HG03439 (cell line): ENCODE results near the gene FNIP1.
A peak's percentile ranks its signal among the peaks of the same experiment; 100 is the strongest.
"Not testable (repeated sequence)": the region's sequence is repeated elsewhere in the genome, so short reads cannot be mapped to it uniquely, and the experiment has no call there.

Source experiments
- ATAC-seq: cut with Tn5 transposase; IDR thresholded peaks from one replicate; pipeline ENCODE4 v1.9.1; 2021; ENCODE audit warnings: mild to moderate bottlenecking, moderate library complexity; ENCODE audit not compliant: unreplicated experiment

The FNIP1 gene

DNA sequence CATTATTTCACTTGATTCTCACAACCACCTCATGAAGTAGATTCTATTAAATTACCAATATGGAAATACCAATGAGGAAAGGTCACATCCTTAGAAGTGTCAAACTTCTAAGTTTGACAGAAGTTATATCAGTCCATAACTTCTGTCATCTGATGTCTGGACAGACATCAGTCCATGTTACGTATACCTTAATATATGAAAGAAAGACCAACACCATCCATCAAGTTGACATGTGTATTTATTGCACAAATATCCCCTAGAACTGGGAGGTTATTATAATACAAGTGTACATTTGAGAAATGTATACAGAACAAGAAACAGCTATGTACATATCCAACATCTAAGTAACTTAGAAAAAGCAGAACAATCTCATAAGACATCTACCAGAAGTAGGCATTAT is 155.3 kb downstream of the FNIP1 start:
- no peak for ATAC-seq

DNA sequence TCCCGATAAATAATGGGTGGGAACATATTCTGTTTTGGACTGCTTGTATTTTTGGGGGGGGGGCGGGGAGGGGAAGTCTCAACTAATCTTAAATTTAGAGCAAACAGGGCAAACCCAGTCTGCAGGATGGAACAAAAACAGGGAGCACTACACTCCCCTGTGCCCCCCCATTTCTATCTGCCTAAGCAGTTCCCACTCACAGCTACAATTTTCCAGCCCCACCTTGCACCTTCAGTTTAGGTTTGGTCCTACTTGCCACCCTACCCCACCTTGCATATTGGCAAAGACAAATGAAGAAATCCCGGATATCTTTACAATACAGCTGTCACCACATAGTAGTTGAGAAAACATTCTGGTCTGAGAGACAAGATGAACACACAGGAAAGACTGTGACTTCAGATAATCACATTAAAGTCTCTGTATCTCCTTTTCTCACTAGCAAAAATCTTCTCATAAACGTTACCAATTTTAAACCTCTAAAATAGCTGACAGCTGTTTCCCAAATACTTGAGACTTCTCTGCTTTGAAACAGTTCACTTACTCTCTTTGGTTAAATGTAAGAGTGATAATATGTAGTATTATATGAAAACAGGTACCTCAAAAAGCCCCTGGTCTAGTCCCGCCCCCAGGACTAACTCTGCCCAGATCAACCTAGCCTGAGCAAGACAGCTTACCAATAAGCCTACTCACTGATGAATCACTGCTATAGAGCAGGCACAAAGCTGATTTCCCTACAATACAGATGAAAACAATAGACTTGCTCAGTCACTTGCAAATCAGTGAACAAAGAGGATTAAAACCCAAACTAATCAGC is 156.6 kb downstream of the FNIP1 start:
- peak; percentile 48 for ATAC-seq

DNA sequence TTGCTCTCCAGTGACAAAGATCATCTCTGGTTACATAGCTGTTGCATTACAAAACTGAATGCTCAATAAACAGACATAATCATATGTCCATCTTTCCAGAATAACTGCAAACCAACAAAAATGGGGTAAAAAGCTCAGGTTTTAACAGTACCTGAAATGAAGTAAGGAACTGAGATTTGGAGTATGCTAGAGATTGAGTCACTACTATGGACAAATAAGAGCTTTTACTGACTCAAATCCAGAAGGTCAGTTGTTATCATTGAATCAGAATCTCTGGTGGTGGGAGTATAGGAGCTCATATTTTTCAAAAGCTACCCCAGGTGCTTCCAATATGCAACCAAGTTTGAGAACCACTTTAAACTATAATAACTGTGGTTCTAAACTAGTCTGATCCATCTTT is 157.7 kb downstream of the FNIP1 start:
- no peak for ATAC-seq

DNA sequence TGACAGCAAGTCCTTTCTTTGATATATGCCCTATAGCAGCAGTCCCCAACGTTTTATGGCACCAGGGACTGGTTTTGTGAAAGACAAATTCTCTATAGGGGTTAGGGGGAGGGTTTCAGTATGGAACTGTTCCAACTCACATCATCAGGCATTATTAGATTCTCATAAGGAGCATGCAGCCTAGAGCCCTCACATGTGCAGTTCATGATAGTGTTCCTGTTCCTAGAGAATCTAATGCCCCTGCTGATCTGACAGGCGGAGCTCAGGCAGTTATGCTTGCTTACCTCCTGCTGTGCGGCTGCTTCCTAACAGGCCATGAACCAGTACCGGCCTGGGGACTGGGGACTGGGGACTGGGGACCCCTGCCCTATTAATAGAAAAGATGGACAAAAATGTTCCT is 159.1 kb downstream of the FNIP1 start:
- ATAC-seq, result no peak

DNA sequence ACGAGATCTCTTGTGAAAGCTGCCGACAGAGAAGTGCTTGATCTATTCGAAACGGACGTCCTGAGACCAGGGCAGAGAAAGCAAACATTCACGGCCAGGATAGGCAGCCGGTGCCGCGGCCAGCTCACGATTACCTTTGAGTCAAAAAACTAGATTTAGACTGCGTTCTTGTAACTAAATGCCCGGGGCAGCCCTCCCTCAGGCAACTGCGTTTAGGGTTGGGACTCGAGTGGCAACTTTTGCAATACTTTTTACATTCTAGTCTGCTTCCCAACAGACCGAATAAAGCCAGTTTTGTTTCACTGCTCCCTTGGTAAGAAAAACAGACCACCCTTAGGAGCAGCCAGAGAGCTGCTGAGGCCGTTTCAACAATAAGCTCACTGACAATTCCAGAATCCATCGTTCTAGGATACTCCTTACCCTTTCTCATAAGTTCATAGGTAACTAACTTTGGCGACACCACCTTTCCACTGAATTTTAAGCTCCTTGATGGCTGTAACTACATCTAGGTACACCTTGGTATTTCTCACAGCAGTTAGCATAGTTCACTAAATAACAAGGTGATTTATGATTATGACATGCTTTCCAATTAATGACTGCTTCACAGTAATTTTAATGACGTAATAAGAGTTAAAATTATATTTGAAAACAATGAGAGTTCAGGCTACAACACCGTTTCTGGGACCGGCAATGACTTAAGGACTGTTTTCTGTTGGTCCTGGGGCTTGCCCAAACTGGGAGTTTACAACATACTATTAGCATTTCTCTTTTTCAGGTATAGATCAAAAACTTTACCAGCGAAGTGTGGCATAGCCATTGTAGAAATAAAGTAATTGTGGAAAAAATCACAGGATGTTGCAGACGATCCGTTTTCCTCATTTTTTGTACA is 160.9 kb downstream of the FNIP1 start:
- ATAC-seq, result no peak

DNA sequence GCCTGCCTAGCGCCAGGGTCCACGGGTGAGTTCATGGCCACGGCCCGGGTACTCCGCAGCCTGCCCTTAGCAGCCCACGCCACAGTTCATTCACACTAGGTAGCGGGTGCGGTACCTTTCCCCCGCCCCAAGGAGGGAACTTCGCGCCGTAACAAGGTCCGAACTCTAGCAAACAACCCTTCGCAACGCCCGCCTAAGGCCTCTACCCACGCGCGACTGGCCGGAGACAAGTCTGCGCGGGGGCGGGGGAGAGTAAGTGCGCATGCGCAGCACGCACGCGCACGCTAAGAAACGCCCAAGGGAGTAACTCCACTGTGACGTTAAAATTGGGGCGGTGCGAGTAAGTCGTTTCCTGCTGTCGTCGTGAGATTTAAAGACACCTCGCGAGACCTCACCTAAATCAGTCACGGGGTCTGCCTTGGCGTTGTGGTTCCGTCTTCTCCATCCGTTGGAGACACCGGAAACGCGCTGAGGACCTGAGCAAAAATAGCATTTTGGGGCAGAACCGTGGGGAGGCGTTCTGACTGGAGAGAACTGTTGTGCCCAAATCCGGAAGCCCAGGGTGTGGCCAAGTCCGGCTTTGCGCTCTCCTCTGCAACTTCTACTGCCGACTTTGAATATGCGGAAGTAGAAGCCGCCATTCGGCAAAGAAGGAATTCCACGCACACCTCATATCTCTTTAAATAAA is 161.7 kb downstream of the FNIP1 start, which contains the start of gene RAPGEF6:
Gene RAPGEF6 (minus strand): TSS at position 234 of the 688 bp plus-strand sequence. CDS start 199 bp downstream, at position 35.
- ATAC-seq, result peak; percentile 92

DNA sequence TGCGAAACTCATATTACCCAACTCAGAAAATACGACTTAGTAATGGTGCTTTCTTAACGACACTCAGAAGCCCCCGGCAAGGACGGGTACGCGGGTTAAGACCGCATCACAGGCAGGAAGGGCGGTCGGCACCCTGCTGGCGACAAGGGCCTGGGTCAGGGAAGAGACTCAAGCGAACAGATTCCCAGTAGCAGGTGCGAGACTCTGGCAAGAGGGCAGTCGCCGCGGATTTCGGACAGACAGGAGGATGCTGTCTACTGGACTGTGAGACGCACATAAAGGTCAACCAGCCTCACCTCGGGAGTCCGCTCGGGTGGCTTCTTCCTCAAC is 162.2 kb downstream of the FNIP1 start:
- ATAC-seq, result peak; percentile 21

DNA sequence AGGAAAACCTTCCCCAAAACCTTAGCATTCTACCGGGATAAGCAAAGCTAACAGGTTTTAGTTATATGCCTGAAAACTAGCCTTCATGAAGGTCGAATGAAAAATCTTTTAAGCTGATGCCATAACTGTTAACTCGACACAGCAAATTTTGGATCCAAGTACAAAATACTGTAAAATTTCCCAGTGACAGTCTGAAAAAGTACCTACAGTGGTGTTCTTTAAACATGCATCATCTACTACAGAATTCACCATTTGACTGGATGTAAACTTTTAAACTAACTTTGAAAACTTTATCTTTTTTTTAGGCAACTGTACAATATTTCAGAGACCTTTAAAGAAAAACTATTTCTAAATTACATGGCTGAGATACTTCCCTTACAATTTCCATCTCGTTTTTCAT is 162.6 kb downstream of the FNIP1 start:
- no peak for ATAC-seq

DNA sequence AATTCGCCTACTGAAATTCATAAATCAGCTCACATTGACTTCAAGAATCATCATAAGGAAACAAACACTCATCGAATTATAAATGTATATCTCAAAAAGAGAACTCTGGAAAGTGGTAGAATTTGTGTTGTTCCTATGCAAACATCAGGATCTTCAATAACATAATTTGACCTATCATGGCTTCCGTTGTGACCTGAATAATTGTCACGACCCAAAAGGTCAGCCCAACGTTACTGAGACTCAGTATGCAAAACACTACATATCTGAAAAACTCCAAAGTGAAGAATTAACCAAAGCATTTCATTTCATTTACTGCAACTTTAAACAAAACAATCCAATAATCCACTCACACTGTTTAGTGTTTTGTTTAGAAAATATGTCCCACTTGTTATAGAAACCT is 163.0 kb downstream of the FNIP1 start:
- ATAC-seq, result no peak

DNA sequence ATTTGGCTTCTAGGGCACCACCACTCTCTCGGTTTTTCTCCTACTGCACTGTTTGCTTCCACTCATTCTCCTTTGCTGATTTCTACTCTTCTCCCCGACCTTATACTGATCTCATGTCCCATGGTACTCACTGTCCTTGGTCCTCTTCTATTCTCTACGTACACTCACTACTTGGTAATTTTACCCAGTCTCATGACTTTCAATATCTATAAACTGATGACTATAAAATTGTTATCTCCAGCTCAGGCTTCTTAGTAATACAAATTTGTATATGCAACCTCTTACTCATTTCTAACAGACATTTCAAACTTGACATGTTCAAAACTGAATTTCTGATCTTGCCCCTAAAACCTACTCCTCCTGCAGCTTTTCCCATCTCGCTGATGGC is 165.9 kb downstream of the FNIP1 start:
- ATAC-seq, result no peak

DNA sequence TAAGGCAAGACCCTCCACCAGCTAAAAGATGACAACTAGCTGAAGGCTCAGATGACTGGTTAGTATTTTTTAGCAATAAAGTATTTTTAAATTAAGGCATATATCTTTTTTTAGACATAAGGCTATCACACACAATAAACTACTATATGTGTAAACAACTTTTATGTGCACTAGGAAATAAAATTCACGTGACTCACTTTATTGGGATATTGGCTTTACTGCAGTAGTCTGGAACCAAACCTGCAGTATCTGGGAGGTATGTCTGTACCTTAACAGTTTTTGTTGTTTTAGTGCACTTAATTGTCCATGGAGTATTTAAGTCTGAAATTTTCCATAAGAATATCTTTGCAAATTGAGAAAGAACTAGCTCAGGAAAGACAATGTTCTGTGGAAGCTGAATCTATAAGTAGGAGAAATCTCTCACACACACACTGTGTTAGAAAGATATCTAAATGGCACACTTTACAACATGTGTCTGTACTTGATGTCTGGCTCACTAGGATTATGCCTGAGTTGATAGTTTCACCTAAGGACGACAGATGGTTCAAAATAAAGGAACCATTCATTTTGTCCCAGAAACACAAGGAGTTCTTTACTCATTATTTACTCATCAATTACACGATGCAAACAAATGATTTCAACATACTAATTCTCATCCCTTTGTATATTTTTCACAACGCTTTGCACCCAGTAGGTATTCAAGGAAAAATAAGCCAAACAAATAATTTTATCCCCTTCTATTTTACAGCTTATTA is 166.4 kb downstream of the FNIP1 start:
- ATAC-seq, result no peak

DNA sequence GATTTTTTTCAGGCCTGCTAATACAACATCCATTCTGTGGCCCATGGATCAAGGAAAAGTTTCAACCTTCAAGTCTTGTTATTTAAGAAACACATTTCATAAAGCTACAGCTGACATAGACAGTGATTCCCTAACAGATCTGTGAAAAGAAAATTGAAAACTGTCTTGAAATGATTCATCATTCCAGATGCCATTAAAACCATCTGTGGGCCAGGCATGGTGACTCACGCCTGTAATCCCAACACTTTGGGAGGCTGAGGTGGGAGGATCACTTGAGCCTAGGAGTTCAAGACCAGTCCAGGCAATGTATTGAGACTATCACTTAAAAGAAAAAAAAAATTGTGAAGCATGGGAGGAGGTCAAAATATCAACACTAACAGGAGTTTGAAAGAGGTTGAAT is 167.8 kb downstream of the FNIP1 start:
- no peak for ATAC-seq

DNA sequence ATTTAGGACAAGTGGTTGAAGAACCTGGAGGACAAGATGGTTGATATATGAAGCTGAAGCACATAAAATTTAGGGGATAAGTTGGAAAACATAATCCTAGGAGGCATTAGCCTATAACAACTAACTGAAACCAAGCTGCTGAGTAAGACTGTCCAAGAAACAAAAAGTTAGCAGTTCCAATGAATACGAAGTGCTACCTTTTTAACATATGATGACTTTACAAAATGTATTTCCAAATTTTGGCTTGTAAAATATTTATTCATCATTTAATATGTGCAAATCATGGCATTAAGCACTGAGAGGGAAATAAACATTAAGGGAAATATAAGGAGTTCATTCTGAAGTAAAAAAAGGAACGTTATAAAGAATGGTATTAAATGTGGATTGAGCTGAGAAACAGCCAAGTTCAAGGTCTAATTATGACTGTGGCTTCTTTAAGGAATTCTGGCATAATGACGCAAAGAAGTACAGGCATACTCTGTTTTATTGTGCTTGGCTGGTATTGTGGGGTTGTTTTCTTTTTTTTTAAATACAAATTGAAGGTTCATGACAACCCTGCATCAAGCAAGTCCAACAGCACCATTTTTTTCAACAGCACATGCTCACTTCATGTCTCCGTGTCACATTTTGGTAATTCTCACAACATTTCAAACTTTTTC is 169.5 kb downstream of the FNIP1 start:
- no peak for ATAC-seq

DNA sequence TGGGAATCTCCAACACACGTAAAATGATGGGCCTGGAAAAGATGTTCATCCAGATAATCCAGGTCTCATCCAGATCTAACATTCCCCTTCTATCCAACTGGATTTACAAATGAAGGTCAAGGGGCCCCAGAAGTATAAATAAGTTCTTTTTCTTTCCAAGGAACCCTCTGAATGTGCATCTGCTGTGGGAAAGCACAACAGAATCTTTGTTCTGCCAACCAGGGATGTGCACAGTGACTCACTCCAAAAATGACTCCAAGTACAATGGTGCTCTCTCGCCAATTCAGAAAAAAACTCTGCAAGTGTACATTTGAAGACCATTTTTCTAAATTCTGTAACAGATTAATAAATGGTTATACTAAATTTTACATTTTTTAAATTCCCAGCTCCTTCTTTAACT is 174.2 kb downstream of the FNIP1 start:
- no peak for ATAC-seq

DNA sequence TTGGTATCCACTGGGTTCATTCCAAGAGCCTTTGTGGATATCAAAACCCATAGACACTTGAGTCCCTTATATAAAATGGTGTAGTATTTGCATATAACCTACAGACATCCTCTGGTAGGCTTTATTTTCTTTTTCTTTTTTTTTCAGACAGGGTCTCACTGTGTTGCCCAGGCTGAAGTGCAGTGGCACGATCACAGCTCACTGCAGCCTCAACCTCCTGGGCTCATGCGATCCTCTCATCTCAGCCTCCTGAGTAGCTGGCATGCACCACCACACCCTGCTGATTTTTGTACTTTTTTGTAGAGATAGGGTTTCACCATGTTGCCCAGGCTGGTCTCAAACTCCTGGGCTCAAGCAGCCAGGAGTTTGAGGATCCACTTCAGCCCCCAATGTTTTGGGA is 175.7 kb downstream of the FNIP1 start:
- not testable (repeated sequence) for ATAC-seq

DNA sequence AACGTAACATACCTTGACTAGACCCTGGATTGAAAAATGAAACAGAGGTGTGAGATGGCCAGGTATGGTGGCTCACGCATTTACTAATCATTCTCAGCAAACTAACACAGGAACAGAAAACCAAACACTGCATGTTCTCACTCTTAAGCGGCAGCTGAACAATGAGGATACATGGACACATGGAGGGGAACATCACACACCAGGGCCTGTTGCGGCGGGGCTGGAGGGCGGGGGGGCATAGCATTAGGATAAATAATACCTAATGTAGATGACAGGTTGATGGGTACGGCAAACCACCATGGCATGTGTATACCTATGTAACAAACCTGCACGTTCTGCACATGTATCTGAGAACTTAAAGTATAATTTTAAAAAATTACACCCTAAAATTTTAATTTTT is 177.7 kb downstream of the FNIP1 start:
- no peak for ATAC-seq

DNA sequence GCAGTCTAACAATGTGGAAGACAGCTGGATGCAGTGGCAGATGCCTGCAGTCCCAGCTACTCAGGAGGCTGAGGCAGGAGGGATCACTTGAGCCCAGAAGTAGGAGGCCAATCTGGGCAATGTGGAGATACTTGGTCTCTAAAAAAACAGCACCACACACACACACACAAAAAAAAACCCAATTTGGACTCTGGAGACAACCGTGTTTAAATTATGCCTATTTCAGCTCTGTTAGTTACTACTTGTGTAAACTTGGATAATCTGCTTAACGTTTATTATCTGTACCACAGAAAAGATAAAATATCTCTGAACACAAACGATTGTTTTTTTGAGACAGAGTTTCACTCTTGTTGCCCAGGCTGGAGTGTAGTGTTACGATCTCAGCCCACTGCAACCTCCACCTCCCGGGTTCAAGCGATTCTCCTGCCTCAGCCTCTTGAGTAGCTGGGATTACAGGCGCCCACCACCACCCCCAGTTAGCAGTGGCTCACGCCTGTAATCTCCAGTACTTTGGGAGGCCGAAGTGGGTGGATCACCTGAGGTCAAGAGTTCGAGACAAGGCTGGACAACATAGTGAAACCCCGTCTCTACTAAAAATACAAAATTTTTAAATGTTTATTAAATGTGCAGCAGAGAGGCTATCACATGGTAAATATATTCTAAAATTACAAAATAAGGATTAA is 179.5 kb downstream of the FNIP1 start:
- ATAC-seq, result no peak

DNA sequence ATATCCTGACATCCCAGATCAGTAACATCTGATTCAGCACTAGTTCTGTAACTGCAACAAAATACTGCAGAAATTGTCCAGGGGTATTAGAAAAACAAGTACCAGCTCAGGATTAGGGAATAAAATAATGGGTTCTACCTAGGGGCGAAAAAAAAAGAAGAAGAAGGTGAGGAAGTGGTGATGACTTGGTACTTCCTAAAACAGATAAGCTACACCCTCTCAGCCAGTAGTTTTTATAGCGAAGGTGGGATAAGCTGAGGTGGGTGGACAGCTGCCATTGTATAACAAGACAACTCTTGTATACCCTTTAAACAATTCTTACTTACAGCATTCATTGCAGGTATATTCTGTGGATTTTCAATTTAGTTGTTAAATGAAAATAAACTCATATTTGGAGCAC is 180.9 kb downstream of the FNIP1 start:
- ATAC-seq, result no peak

DNA sequence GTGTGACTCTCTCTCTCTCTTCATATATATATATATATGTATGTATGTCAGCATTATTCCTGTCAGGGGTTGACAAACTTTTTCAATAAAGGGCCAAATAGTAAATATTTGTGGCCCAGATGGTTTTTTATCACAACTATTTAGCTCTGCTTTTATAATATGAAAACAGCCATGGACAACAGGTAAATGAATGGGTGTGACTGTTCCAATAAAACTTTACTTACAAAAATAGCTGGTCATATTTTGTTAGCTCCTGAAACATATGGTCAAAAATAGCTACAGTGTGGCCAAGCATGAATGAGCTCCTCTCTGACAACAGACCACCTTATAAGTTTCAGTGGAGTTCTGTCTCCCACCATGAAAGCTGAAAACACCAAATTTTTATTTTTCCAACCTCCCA is 183.4 kb downstream of the FNIP1 start:
- ATAC-seq, result no peak

DNA sequence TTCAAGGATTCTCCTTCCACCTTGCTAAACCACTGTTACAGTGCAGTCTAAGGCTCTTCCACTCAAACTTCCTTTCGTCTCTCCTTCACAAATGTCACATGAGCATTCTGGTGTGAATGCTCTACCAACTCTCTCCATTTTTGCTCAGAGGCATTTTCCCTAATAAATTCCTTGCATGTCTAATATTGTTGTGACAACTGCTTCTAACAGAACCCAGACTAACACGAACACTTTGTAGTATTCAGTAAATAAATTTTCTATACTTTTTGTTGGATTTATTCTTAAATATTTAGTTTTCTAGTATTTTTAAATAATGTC is 185.8 kb downstream of the FNIP1 start:
- ATAC-seq, result no peak
